Glomerular visceral epithelial cell (primary cell): ENCODE data around the gene CACNA1C.

Source experiments
- DNase-seq: peaks from one replicate; pipeline ENCODE4 v3.0.0-alpha.2; 2016; ENCODE audit errors: extremely low spot score

Gene CACNA1C

GRCh38 chr12:2413999-2414792 lies 361.4 kb downstream of the CACNA1C start:
- no peak for DNase-seq

- DNase-seq, result no peak
These were observed 362.2 kb downstream of the CACNA1C start for GRCh38 chr12:2414810-2415567.

GRCh38 chr12:2415568-2415944 lies 362.8 kb downstream of the CACNA1C start:
- DNase-seq, result no peak

GRCh38 chr12:2416158-2416557 lies 363.4 kb downstream of the CACNA1C start:
- no peak for DNase-seq

- no peak for DNase-seq
These were observed 364.8 kb downstream of the CACNA1C start for GRCh38 chr12:2417481-2418160.

- no peak for DNase-seq
These were observed 365.8 kb downstream of the CACNA1C start for GRCh38 chr12:2418579-2418978.

- no peak for DNase-seq
These were observed 369.8 kb downstream of the CACNA1C start for GRCh38 chr12:2422591-2422990.

- no peak for DNase-seq
These were observed 376.2 kb downstream of the CACNA1C start for GRCh38 chr12:2429032-2429431.

GRCh38 chr12:2431810-2432209 lies 379.0 kb downstream of the CACNA1C start:
- DNase-seq, result no peak

GRCh38 chr12:2432856-2433255 lies 380.1 kb downstream of the CACNA1C start:
- no peak for DNase-seq

GRCh38 chr12:2435511-2435910 lies 382.7 kb downstream of the CACNA1C start:
- DNase-seq, result no peak

GRCh38 chr12:2439332-2440100 lies 386.7 kb downstream of the CACNA1C start:
- no peak for DNase-seq

- DNase-seq, result no peak
These were observed 391.0 kb downstream of the CACNA1C start for GRCh38 chr12:2443776-2444175.

GRCh38 chr12:2445968-2446367 lies 393.2 kb downstream of the CACNA1C start:
- DNase-seq, result no peak

- no peak for DNase-seq
These were observed 395.1 kb downstream of the CACNA1C start for GRCh38 chr12:2447861-2448260.

GRCh38 chr12:2449586-2449985 lies 396.8 kb downstream of the CACNA1C start:
- no peak for DNase-seq

GRCh38 chr12:2450553-2450952 lies 397.8 kb downstream of the CACNA1C start:
- DNase-seq, result no peak

- DNase-seq, result no peak
These were observed 398.2 kb downstream of the CACNA1C start for GRCh38 chr12:2451025-2451424.

- DNase-seq, result no peak
These were observed 398.7 kb downstream of the CACNA1C start for GRCh38 chr12:2451497-2451896.

- DNase-seq, result no peak
These were observed 400.4 kb downstream of the CACNA1C start for GRCh38 chr12:2453076-2453760.

GRCh38 chr12:2453761-2454090 lies 400.9 kb downstream of the CACNA1C start:
- no peak for DNase-seq
